ENCODE results near the gene ZNF407.

Gene ZNF407

GRCh38 chr18:75052475-75052874 is 454.8 kb downstream of the ZNF407 start:
- no peak overlapping the region for H3K4me3 ChIP-seq (ENCODE audit: control insufficient read depth, low read depth, low read length)
- no peak for TF ChIP-seq CTCF (IDR thresholded peaks at IDR 0.05; ENCODE audit: control insufficient read depth, insufficient read depth, low read depth, low read length, missing control alignments)
- DNase-seq (ENCODE audit: low read depth), result no peak

- H3K4me3 ChIP-seq (ENCODE audit: control insufficient read depth, low read depth, low read length), result no peak overlapping the region
- no peak for DNase-seq (ENCODE audit: low read depth)
- no peak for TF ChIP-seq CTCF (IDR thresholded peaks at IDR 0.05; ENCODE audit: control insufficient read depth, insufficient read depth, low read depth, low read length, missing control alignments)
Measured at GRCh38 chr18:75053028-75053629, 455.5 kb downstream of the ZNF407 start.

- H3K4me3 ChIP-seq (ENCODE audit: control insufficient read depth, low read depth, low read length), result no peak overlapping the region
- no peak for TF ChIP-seq CTCF (IDR thresholded peaks at IDR 0.05; ENCODE audit: control insufficient read depth, insufficient read depth, low read depth, low read length, missing control alignments)
- no peak for DNase-seq (ENCODE audit: low read depth)
Measured at GRCh38 chr18:75054046-75054445, 456.4 kb downstream of the ZNF407 start.

GRCh38 chr18:75054611-75055010 is 456.9 kb downstream of the ZNF407 start:
- H3K4me3 ChIP-seq (ENCODE audit: control insufficient read depth, low read depth, low read length), result no peak overlapping the region
- TF ChIP-seq CTCF (IDR thresholded peaks at IDR 0.05; ENCODE audit: control insufficient read depth, insufficient read depth, low read depth, low read length, missing control alignments), result no peak
- no peak for DNase-seq (ENCODE audit: low read depth)

GRCh38 chr18:75057169-75057960 is 459.7 kb downstream of the ZNF407 start:
- no peak for TF ChIP-seq CTCF (IDR thresholded peaks at IDR 0.05; ENCODE audit: control insufficient read depth, insufficient read depth, low read depth, low read length, missing control alignments)
- no peak for DNase-seq (ENCODE audit: low read depth)
- no peak overlapping the region for H3K4me3 ChIP-seq (ENCODE audit: control insufficient read depth, low read depth, low read length)

GRCh38 chr18:75060185-75060584 is 462.5 kb downstream of the ZNF407 start:
- TF ChIP-seq CTCF (IDR thresholded peaks at IDR 0.05; ENCODE audit: control insufficient read depth, insufficient read depth, low read depth, low read length, missing control alignments), result no peak
- no peak for DNase-seq (ENCODE audit: low read depth)

More at GRCh38 chr18:75060185-75060584, 462.5 kb downstream of the ZNF407 start:
- no peak overlapping the region for H3K4me3 ChIP-seq (ENCODE audit: control insufficient read depth, low read depth, low read length)
